Panc1 (cell line): Measurements from ENCODE around the gene AHI1. TPM values are rescaled to one million over a fixed set of nuclear protein-coding genes. Genes with fewer than 3 reads are reported as not detected.

ENCODE experiments used
- ATAC-seq: fragments of 200-7000 bp; cut with Tn5 transposase; 2 replicates; pipeline ENCODE4 v1.9.1; 2020; ENCODE audit warnings: mild to moderate bottlenecking, moderate library complexity
- BruUV-seq: library from RNA; stranded (reverse); fragments of 400-500 nt; replicated peaks from 2 replicates; lab custom pipeline; 2021; lab: Mats Ljungman, UMichigan
- CTCF ChIA-PET: fragments of 300-600 bp; sonication (Branson Sonifier 250); formaldehyde crosslinking; loops from one replicate; lab custom pipeline; 2022; ENCODE audit warnings: antibody characterized with exemption; lab: Charles Lee
- POLR2A ChIA-PET: fragments of 300-600 bp; sonication (Branson Sonifier 250); formaldehyde crosslinking; loops from one replicate; lab custom pipeline; 2022; ENCODE audit warnings: antibody characterized with exemption; lab: Charles Lee
- DNase-seq: peaks from one replicate; pipeline ENCODE4 v3.0.0-alpha.2; 2010; ENCODE audit warnings: low read depth, low spot score
- H3K27ac ChIP-seq: 2 replicates; pipeline ENCODE4 v1.5.1; 2011; ENCODE audit warnings: mild to moderate bottlenecking, low read length, inconsistent platforms
- H3K27me3 ChIP-seq: fragments of 200-500 bp; sonication (Bioruptor generic); 2 replicates; pipeline ENCODE4 v1.6.0; 2014; ENCODE audit warnings: low read length, inconsistent platforms; ENCODE audit not compliant: control insufficient read depth, insufficient read depth
- H3K36me3 ChIP-seq: fragments of 200-500 bp; sonication (Bioruptor generic); 2 replicates; pipeline ENCODE4 v1.5.1; 2014; ENCODE audit warnings: inconsistent platforms, mild to moderate bottlenecking, low read length, moderate library complexity; ENCODE audit not compliant: control insufficient read depth, insufficient read depth
- H3K4me1 ChIP-seq: 2 replicates; pipeline ENCODE4 v1.5.1; 2011; ENCODE audit warnings: inconsistent platforms, mild to moderate bottlenecking, low read length, moderate library complexity; ENCODE audit not compliant: control insufficient read depth, insufficient read depth
- H3K4me3 ChIP-seq, 2 experiments: 2 replicates each; pipeline ENCODE4 v1.5.1; 2011 to 2012; ENCODE audit warnings: low read depth in 2 of 2, low read length in 2 of 2, mild to moderate bottlenecking in 2 of 2, inconsistent platforms in 1 of 2, moderate library complexity in 1 of 2
- H3K9me3 ChIP-seq: fragments of 200-500 bp; sonication (Bioruptor generic); 2 replicates; pipeline ENCODE4 v1.5.1; 2014; ENCODE audit warnings: low read depth, mild to moderate bottlenecking, inconsistent platforms, low read length, moderate library complexity; ENCODE audit not compliant: control insufficient read depth, insufficient read depth
- POLR2AphosphoS5 ChIP-seq: IDR thresholded peaks from 2 replicates; pipeline ENCODE4 v1.6.1; 2012; ENCODE audit warnings: mild to moderate bottlenecking, low read depth, low read length, moderate library complexity
- SIN3A ChIP-seq: IDR thresholded peaks from 2 replicates; pipeline ENCODE4 v1.6.1; 2012; ENCODE audit warnings: low read depth, mild to moderate bottlenecking, low read length, moderate library complexity, borderline replicate concordance; ENCODE audit not compliant: insufficient read depth
- TCF7L2 ChIP-seq: IDR thresholded peaks from 2 replicates; pipeline ENCODE4 v1.6.1; 2011; ENCODE audit warnings: mild to moderate bottlenecking, low read depth, low read length, inconsistent platforms
- in situ Hi-C: cut with HindIII; loops from 2 replicates; pipeline ENCODE4 v1.10.0; 2016; ENCODE audit warnings: low sequenced_read_pairs, low pct_unique_long_range_greater_than_20kb
- intact Hi-C: fragments of 100-400 bp; cut with micrococcal nuclease; formaldehyde crosslinking; loops from one replicate; pipeline ENCODE4 v1.10.0; 2022; ENCODE audit not compliant: unreplicated experiment
- total RNA-seq: library from RNA; stranded (reverse); gene quantifications from one replicate; pipeline ENCODE4 v1.2.1, GENCODE V29; 2021; ENCODE audit not compliant: unreplicated experiment
- TF ChIP-seq, protein P1 (sequence below): fragments of 450-650 bp; IDR thresholded peaks from 2 replicates; pipeline ENCODE4 v1.5.1; 2017; ENCODE audit warnings: mild to moderate bottlenecking
- TF ChIP-seq, protein P2 (sequence below), 2 experiments: IDR thresholded peaks; 2 replicates each; pipeline ENCODE4 v1.6.1; 2011 to 2012; ENCODE audit warnings: low read depth in 2 of 2, control low read depth in 1 of 2, low read length in 1 of 2, mild to moderate bottlenecking in 1 of 2, moderate library complexity in 1 of 2; ENCODE audit not compliant: insufficient read depth in 1 of 2

AHI1 gene
- total RNA-seq, 1 experiment from 2014 or later = 22.3 TPM

DNA sequence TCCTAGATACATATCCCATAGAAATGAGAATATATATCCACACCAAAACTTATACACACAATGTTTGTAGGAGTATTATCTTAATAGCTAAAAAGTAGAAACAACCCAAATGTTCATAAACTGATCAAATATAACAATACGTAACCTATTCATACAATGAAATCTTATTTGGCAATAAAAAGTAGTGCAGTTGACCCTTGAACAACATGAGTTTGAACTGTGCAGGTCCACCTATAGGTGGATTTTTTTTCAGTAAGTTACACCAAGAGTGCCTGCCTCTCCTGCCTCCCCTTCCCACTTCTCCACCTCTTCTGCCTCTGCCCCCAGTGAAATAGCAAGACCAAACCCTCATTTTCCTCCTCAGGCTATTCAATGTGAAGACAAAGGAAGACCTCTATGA is 95.2 kb downstream of the AHI1 start:
- no peak overlapping the region for H3K4me3 ChIP-seq
- TF ChIP-seq, protein P1, sequence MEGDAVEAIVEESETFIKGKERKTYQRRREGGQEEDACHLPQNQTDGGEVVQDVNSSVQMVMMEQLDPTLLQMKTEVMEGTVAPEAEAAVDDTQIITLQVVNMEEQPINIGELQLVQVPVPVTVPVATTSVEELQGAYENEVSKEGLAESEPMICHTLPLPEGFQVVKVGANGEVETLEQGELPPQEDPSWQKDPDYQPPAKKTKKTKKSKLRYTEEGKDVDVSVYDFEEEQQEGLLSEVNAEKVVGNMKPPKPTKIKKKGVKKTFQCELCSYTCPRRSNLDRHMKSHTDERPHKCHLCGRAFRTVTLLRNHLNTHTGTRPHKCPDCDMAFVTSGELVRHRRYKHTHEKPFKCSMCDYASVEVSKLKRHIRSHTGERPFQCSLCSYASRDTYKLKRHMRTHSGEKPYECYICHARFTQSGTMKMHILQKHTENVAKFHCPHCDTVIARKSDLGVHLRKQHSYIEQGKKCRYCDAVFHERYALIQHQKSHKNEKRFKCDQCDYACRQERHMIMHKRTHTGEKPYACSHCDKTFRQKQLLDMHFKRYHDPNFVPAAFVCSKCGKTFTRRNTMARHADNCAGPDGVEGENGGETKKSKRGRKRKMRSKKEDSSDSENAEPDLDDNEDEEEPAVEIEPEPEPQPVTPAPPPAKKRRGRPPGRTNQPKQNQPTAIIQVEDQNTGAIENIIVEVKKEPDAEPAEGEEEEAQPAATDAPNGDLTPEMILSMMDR = no peak
- TF ChIP-seq, protein P2, sequence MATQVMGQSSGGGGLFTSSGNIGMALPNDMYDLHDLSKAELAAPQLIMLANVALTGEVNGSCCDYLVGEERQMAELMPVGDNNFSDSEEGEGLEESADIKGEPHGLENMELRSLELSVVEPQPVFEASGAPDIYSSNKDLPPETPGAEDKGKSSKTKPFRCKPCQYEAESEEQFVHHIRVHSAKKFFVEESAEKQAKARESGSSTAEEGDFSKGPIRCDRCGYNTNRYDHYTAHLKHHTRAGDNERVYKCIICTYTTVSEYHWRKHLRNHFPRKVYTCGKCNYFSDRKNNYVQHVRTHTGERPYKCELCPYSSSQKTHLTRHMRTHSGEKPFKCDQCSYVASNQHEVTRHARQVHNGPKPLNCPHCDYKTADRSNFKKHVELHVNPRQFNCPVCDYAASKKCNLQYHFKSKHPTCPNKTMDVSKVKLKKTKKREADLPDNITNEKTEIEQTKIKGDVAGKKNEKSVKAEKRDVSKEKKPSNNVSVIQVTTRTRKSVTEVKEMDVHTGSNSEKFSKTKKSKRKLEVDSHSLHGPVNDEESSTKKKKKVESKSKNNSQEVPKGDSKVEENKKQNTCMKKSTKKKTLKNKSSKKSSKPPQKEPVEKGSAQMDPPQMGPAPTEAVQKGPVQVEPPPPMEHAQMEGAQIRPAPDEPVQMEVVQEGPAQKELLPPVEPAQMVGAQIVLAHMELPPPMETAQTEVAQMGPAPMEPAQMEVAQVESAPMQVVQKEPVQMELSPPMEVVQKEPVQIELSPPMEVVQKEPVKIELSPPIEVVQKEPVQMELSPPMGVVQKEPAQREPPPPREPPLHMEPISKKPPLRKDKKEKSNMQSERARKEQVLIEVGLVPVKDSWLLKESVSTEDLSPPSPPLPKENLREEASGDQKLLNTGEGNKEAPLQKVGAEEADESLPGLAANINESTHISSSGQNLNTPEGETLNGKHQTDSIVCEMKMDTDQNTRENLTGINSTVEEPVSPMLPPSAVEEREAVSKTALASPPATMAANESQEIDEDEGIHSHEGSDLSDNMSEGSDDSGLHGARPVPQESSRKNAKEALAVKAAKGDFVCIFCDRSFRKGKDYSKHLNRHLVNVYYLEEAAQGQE (IDR thresholded peaks at IDR 0.05; ENCODE audit: insufficient read depth in 1 of 2, low read depth in 2 of 2, low read length in 1 of 2) = no peak
- TF ChIP-seq POLR2AphosphoS5 (no peak), SIN3A (no peak), TCF7L2 (no peak)
- CTCF ChIA-PET = no interaction called here
- no peak overlapping the region for H3K27ac ChIP-seq
- DNase-seq (no peak), ATAC-seq (no peak)
- H3K36me3 ChIP-seq = no peaks in the 10 kb centered on the region
- in situ Hi-C loops = no loop called here
- no peaks in the 10 kb centered on the region for H3K27me3 ChIP-seq
- intact Hi-C loops = no loop called here
- H3K4me1 ChIP-seq = no peaks in the 10 kb centered on the region
- POLR2A ChIA-PET = no interaction called here
- no peaks in the 10 kb centered on the region for H3K9me3 ChIP-seq
- no TSS peak for BruUV-seq

DNA sequence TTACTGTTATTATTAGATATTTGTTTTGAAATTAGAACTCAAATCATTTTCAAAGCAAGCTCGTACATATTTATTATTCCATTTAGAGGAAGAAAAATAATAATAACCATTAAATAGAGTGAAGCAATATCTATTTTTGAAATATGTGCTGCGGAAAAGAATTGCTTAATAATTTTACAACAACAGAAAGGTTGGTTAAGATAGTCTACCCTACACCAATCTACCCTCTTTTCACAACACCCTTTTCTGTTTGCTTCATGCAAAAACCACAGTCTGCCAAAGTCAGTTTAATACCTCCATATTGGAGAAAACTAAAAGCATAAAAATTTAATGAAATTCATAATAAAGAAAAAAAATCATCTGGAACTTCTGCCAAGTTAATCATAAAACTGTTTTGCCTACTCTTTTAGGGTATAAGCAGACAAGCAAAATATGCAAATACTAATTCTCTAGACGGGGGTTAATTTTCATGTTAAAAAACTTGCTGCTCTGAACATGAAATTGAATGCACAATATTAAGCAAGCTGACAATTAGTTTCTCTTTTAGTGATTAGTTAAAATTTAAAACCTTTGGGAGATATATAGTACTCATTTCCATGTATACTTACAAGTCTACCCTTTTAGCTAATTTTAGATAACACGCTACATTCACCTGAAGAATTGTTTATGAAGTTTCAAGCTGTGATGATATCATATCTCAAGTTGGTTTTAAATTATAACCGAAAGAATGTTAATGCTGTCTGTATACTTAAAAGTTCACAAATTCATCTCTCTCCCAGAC is 100.2 kb downstream of the AHI1 start:
- DNase-seq = no peak
- Histone ChIP-seq H3K9me3 (no peaks in the 10 kb centered on the region), H3K27ac (no peak overlapping the region), H3K4me1 (no peaks in the 10 kb centered on the region), H3K4me3 (no peak overlapping the region), H3K27me3 (no peaks in the 10 kb centered on the region), H3K36me3 (no peaks in the 10 kb centered on the region)
- no TSS peak for BruUV-seq
- in situ Hi-C loops (no loop called here), intact Hi-C loops (no loop called here)
- TF ChIP-seq SIN3A = no peak
- TF ChIP-seq TCF7L2 = no peak
- TF ChIP-seq, protein P2 (IDR thresholded peaks at IDR 0.05; ENCODE audit: insufficient read depth in 1 of 2, low read depth in 2 of 2, low read length in 1 of 2) = no peak
- ChIA-PET CTCF (no interaction called here), POLR2A (interaction anchor here (0.5 kb wide), 1 partner anchor 335 kb away, joined by 8 read pairs; no protein-coding TSS in a partner anchor)
- ATAC-seq = no peak
